Measurements from ENCODE around the gene PHKB.
A peak's percentile ranks its signal among the peaks of the same experiment; 100 is the strongest.

The PHKB gene

DNA sequence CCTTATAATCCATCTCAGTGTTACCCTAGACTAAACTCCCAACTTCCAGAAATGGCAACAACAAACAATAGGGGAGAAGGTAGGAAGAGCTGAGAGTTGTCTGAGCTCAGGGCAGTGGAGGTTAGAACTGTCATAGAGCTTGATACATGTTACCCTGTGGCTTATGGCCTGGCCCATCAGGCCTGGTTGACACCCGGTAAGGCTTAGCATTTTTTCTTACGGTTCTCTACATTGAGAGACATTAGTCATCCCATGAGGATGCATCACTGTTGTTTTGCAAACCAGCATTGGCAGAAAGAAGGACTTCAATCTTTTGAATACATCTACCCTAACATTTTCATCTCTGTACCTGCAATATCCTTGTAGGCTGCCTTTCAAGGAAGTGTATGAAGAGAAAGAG lies 226.6 kb downstream of the PHKB start:
- DNase-seq (ENCODE audit: low spot score): no peak

GRCh38 chr16:47693226-47693625 lies 232.1 kb downstream of the PHKB start:
- no peak for DNase-seq (ENCODE audit: low spot score)

DNA sequence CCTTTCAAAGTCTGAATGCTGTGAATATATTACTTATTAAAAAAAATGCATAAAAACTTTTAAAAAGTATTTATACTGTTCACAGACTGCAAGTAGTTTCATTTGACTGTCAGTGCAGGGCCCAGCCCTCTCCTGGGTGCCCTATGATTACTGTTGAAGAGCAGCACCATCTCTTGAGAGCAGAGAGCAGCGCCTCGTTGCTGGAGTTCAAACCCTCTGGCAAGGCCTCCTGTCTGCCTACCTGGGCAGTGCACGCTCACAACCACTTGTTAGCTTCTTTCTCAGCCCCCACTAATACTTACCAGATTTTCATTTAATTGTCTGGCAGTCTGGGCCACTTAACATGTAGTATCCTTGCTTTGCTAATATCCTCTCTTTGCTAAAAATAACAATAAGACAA lies 233.4 kb downstream of the PHKB start:
- no peak for DNase-seq (ENCODE audit: low spot score)

GRCh38 chr16:47695756-47696155 lies 234.6 kb downstream of the PHKB start:
- DNase-seq (ENCODE audit: low spot score): no peak

DNA sequence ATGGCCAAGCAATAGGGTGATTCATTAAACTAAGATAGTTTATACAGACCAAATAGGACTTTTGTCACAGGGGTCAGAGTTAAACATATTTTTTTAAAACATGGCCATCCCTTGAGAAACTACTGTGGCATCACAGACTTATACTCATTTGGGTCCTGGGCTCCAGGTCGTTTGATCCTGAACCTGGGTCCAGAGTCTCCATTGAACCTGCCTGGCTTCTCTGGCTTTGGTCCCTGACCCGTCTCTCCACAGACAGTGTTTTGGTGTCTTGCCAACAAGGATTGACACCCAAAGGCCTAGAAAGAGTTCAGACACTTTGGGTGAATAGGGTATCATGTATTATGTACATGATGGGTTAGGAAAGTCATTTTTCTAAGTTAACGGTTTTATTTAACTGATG lies 236.7 kb downstream of the PHKB start:
- DNase-seq (ENCODE audit: low spot score): no peak

DNA sequence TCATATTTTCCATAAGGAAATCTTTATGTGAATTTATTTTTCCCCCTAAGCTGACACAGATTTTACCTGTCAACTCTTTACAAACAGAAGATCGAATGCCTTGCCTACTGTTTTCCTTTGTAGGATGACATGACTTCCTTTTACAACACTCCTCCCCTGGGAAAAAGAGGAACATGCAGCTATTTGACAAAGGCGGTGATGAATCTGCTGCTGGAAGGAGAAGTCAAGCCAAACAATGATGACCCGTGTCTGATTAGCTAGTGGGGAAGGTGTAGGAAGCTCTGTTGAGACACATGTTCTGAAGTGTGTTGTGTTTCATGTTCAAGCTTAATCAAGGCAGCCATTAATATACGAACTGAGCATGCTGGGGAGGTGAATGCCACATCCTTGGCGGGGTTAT lies 238.0 kb downstream of the PHKB start:
- no peak for DNase-seq (ENCODE audit: low spot score)

GRCh38 chr16:47700857-47701587 lies 239.9 kb downstream of the PHKB start:
- no peak for DNase-seq (ENCODE audit: low spot score)

- DNase-seq (ENCODE audit: low spot score): no peak
Measured at GRCh38 chr16:47705266-47705665, 244.1 kb downstream of the PHKB start.

GRCh38 chr16:47711809-47712208 lies 250.7 kb downstream of the PHKB start:
- no peak for DNase-seq (ENCODE audit: low spot score)

DNA sequence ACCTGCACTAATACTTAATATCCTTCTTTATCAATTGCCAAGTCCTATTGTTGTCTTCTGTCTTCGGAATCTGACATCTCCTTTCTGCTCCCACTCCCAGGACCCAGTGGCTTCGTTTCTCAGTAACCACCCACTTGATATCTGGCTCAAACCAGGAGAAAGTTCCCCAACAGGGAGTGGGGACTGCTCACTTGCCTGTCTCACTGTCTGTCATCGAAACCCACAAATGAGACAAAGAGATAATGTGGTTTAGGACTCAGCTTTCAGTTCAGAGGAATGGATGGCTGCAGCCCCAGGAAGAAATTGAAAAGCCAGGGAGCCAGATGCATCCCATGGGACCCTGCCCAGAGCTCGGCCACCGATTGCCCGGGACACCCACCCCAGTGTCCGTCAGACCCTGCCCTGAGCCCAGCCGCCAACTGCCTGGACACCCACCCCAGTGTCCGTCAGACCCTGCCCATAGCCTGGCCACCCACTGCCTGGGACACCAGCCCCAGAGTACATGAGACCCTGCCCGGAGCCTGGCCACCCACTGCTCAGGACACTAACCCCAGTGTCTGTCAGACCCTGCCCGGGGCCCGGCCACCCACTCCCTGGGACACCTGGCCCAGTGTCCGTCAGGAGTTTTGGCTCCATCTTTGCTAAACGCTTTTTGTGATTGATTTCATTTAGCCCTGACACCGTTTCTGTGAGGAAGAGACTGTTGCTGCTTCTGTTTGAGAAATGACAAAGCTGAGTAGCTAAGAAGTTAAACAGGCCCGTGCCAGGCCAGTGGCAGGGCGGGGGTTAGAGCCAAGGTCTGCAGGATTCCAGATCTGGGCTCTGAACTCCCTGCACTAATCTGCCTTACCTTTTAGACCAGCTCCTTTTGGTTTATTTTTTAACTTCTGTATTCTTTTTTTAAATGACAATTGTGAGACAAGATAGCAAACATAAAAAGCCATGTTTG lies 251.4 kb downstream of the PHKB start:
- no peak for DNase-seq (ENCODE audit: low spot score)

DNA sequence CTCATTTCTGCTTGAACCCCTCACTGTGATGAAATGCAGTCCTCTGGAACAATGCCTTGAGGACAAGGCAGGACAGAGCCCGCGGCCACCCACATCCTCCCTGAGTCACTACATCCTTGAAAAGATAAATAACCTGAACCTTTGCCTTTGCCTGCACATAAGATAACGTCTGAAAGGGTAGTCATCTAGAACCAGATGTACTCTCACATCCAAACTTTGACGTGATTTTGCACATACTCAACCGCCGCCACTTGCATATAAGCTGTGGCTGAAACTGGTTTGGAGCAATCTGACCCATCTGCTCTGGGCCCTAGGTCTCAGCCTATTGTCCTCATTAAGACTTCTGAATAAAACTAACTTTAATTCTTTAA lies 252.1 kb downstream of the PHKB start:
- peak; percentile 28 for DNase-seq (ENCODE audit: low spot score)

- no peak for DNase-seq (ENCODE audit: low spot score)
Measured at GRCh38 chr16:47715442-47716083, 254.4 kb downstream of the PHKB start.

DNA sequence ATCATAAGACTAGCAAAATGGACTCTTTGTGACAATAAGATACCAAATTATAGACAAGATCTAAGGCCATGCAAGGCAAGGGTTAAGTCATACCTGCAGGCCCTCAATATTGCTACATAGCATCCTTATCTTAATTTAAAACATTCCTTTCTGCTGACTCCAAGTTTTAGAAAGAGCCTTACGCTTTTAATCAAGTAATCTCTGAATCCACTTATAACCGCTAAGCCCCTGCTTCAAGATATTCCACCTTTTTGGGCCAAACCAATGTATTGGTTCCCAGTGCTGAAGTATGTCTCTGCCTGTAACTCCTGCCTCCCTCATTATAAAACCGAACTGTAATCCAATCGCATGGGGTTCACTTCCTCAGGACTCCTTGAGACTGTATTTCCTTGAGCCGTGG lies 255.4 kb downstream of the PHKB start:
- no peak for DNase-seq (ENCODE audit: low spot score)

DNA sequence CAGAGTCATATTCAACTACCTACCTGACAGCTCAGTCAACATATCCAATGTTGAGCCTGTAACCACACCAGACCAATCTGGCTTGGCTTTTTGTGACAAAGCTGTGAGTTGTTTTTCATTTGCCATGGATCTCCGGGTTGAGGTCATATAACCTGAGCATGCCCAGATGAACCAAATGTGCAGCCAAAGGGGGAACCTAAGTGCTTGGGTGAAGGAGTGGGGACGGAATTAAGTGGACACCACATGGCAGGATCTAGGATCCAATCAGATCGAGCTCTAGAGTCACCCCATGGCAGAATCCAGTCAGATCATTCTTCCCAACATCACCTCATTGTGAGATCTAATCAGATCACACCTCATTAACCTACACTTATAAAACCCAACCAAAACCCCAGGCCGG lies 258.6 kb downstream of the PHKB start:
- DNase-seq (ENCODE audit: low spot score): no peak

GRCh38 chr16:47721006-47721637 lies 260.0 kb downstream of the PHKB start:
- DNase-seq (ENCODE audit: low spot score): no peak

DNA sequence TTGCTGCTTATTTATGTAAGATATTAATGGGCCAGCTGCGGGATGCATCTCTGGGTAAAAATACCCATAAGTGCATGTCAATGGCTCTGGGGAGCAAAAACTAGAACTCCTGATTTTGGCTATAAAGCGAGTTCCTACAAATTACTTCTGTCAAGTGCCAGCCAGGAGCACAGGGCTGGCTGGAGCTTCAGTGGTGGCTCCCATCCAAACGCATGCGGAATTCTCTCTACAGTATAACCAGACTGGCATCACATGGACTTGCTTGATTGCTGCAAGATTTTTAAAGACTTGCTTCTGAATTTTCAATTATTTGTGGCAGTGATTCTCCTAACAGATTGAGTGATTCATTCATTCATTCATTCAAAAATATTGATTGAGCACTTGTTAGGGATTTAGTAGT lies 260.9 kb downstream of the PHKB start:
- no peak for DNase-seq (ENCODE audit: low spot score)

- no peak for DNase-seq (ENCODE audit: low spot score)
Measured at GRCh38 chr16:47724115-47724785, 263.1 kb downstream of the PHKB start.

DNA sequence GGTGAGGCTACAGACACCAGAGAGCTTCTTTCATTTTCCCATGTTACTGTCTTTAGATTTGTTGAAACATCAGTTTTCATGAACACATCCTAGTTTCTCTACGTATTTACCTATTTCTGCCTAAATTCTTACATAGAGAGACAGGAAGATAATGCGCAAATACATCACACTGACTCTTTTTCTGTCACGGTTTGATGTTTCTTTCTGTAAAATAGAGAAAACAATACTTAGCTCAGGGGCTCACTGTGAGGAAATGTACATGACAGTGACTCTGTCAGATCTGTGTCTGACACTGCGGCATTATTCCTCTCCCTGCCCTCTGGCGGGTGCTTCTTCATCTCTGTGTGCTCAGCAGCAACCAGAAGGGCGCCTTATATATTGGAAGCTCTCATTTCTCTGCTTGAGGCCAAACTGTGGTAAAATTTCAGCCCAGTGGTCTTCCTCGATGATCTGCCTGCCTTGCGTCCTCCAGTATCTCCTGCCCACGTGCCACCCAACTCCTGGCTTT lies 264.1 kb downstream of the PHKB start:
- DNase-seq (ENCODE audit: low spot score): no peak

GRCh38 chr16:47726031-47726675 lies 265.0 kb downstream of the PHKB start:
- DNase-seq (ENCODE audit: low spot score): no peak

GRCh38 chr16:47727131-47727530 lies 266.0 kb downstream of the PHKB start:
- DNase-seq (ENCODE audit: low spot score): no peak

DNA sequence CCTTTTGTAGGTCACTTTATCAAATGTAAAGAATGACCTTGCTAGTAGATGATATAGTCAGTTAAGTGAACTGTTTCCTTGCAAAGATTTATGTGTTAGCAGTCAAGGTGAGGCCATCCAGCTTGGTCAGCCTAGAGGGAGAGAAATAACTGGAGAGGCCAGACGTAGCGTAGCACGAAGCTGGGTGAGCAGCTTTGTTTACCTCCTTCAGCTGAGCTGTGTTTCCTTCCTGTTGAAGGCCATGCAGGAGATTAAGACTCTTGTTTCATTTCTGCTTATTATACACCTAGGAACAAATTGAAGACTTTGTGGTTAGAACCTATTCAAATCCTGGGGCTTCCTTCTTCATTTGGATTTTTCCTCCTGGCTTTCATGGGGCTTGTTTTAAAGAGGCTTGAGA lies 267.1 kb downstream of the PHKB start:
- no peak for DNase-seq (ENCODE audit: low spot score)
